ENCODE data around the gene GAREM1.

GAREM1 gene

GRCh38 chr18:32439241-32439640 is 31.4 kb downstream of the GAREM1 start:
- Histone ChIP-seq H3K79me2 (ENCODE audit: low read length) (no peaks in the 10 kb centered on the region), H3K4me2 (ENCODE audit: low read length) (no peak overlapping the region), H3K4me3 (ENCODE audit: low read length) (no peak overlapping the region), H3K36me3 (replicated peaks; ENCODE audit: low read depth, low read length) (no peaks in the 10 kb centered on the region), H4K20me1 (ENCODE audit: insufficient read depth, low read length) (no peaks in the 10 kb centered on the region), H3K9ac (ENCODE audit: low read length) (no peak overlapping the region), H3K9me3 (ENCODE audit: insufficient read depth, low read length) (no peaks in the 10 kb centered on the region), H3K27ac (ENCODE audit: low read length) (no peak overlapping the region), H3K27me3 (ENCODE audit: low read depth, low read length) (no peaks in the 10 kb centered on the region), H3K4me1 (ENCODE audit: low read length) (peaks cover 5% of the 10 kb centered on the region), H2AFZ (ENCODE audit: low read depth, low read length) (no peak overlapping the region)
- no peak for TF ChIP-seq CTCF (IDR thresholded peaks at IDR 0.05; ENCODE audit: low read depth, low read length)
- no peak for TF ChIP-seq EZH2phosphoT487 (IDR thresholded peaks at IDR 0.05; ENCODE audit: low read depth)

- H3K36me3 ChIP-seq (replicated peaks; ENCODE audit: low read depth, low read length), result no peaks in the 10 kb centered on the region
- H3K27me3 ChIP-seq (ENCODE audit: low read depth, low read length), result no peaks in the 10 kb centered on the region
- no peaks in the 10 kb centered on the region for H3K79me2 ChIP-seq (ENCODE audit: low read length)
- no peak overlapping the region for H3K27ac ChIP-seq (ENCODE audit: low read length)
- no peak overlapping the region for H2AFZ ChIP-seq (ENCODE audit: low read depth, low read length)
- H4K20me1 ChIP-seq (ENCODE audit: insufficient read depth, low read length), result no peaks in the 10 kb centered on the region
- H3K9ac ChIP-seq (ENCODE audit: low read length), result no peak overlapping the region
- H3K4me3 ChIP-seq (ENCODE audit: low read length), result no peak overlapping the region
- no peaks in the 10 kb centered on the region for H3K9me3 ChIP-seq (ENCODE audit: insufficient read depth, low read length)
- H3K4me2 ChIP-seq (ENCODE audit: low read length), result no peak overlapping the region
- peaks cover 5% of the 10 kb centered on the region for H3K4me1 ChIP-seq (ENCODE audit: low read length)
- TF ChIP-seq CTCF (IDR thresholded peaks at IDR 0.05; ENCODE audit: low read depth, low read length) (no peak), EZH2phosphoT487 (IDR thresholded peaks at IDR 0.05; ENCODE audit: low read depth) (no peak)
These were observed 32.5 kb downstream of the GAREM1 start for GRCh38 chr18:32438173-32438572.

GRCh38 chr18:32437100-32437834 is 33.4 kb downstream of the GAREM1 start:
- no peaks in the 10 kb centered on the region for H4K20me1 ChIP-seq (ENCODE audit: insufficient read depth, low read length)
- H3K9me3 ChIP-seq (ENCODE audit: insufficient read depth, low read length), result 0 out of 2 replicates have a peak, but pooled peaks cover 2% of the 10 kb centered on the region
- peaks cover 5% of the 10 kb centered on the region for H3K4me1 ChIP-seq (ENCODE audit: low read length)
- H3K79me2 ChIP-seq (ENCODE audit: low read length), result no peaks in the 10 kb centered on the region
- no peak overlapping the region for H3K4me3 ChIP-seq (ENCODE audit: low read length)
- no peak overlapping the region for H3K27ac ChIP-seq (ENCODE audit: low read length)
- no peaks in the 10 kb centered on the region for H3K27me3 ChIP-seq (ENCODE audit: low read depth, low read length)
- no peak overlapping the region for H3K9ac ChIP-seq (ENCODE audit: low read length)
- H2AFZ ChIP-seq (ENCODE audit: low read depth, low read length), result no peak overlapping the region
- no peak overlapping the region for H3K4me2 ChIP-seq (ENCODE audit: low read length)
- TF ChIP-seq CTCF (IDR thresholded peaks at IDR 0.05; ENCODE audit: low read depth, low read length) (no peak), EZH2phosphoT487 (IDR thresholded peaks at IDR 0.05; ENCODE audit: low read depth) (no peak)
- no peaks in the 10 kb centered on the region for H3K36me3 ChIP-seq (replicated peaks; ENCODE audit: low read depth, low read length)

- Histone ChIP-seq H3K79me2 (ENCODE audit: low read length) (no peaks in the 10 kb centered on the region), H3K9ac (ENCODE audit: low read length) (no peak overlapping the region), H3K36me3 (replicated peaks; ENCODE audit: low read depth, low read length) (no peaks in the 10 kb centered on the region), H3K4me1 (ENCODE audit: low read length) (peaks cover 5% of the 10 kb centered on the region), H4K20me1 (ENCODE audit: insufficient read depth, low read length) (no peaks in the 10 kb centered on the region), H3K27me3 (ENCODE audit: low read depth, low read length) (no peaks in the 10 kb centered on the region), H3K4me2 (ENCODE audit: low read length) (no peak overlapping the region), H2AFZ (ENCODE audit: low read depth, low read length) (no peak overlapping the region), H3K27ac (ENCODE audit: low read length) (no peak overlapping the region), H3K9me3 (ENCODE audit: insufficient read depth, low read length) (0 out of 2 replicates have a peak, but pooled peaks cover 2% of the 10 kb centered on the region), H3K4me3 (ENCODE audit: low read length) (no peak overlapping the region)
- no peak for TF ChIP-seq EZH2phosphoT487 (IDR thresholded peaks at IDR 0.05; ENCODE audit: low read depth)
- TF ChIP-seq CTCF (IDR thresholded peaks at IDR 0.05; ENCODE audit: low read depth, low read length), result no peak
These were observed 34.8 kb downstream of the GAREM1 start for GRCh38 chr18:32435631-32436500.
